Activated CD4-positive, alpha-beta T cell treated with anti-CD3 and anti-CD28 coated beads, Interleukin-2, amount 10 ng/mL, durations not matched to agents 7 days and 5 days (primary cell): ENCODE results near the gene ENPP7. TPM values are rescaled to one million over a fixed set of nuclear protein-coding genes. Genes with fewer than 3 reads are reported as not detected.
"Not testable (repeated sequence)": the region's sequence is repeated elsewhere in the genome, so short reads cannot be mapped to it uniquely, and the experiment has no call there.

Experiments used
- CTCF ChIA-PET: fragments of 350-600 bp; sonication (Branson Sonifier 250); formaldehyde crosslinking; loops from one replicate; lab custom pipeline; 2021; ENCODE audit warnings: antibody characterized with exemption; lab: Charles Lee
- POLR2A ChIA-PET: fragments of 350-600 bp; sonication (Branson Sonifier 250); formaldehyde crosslinking; loops from one replicate; lab custom pipeline; 2021; ENCODE audit warnings: antibody characterized with exemption; lab: Charles Lee
- DNase-seq: peaks from one replicate; pipeline ENCODE4 v3.0.0-alpha.2; 2020
- H3K27ac Mint-ChIP-seq: one replicate; pipeline ENCODE4 v1.8.0; 2021; ENCODE audit warnings: mild to moderate bottlenecking, moderate library complexity, mixed read lengths
- H3K27me3 Mint-ChIP-seq: one replicate; pipeline ENCODE4 v1.8.0; 2021; ENCODE audit warnings: mixed read lengths
- H3K36me3 Mint-ChIP-seq: one replicate; pipeline ENCODE4 v1.8.0; 2021; ENCODE audit warnings: low read depth, mixed read lengths
- H3K4me1 Mint-ChIP-seq: one replicate; pipeline ENCODE4 v1.8.0; 2021; ENCODE audit warnings: mixed read lengths
- H3K4me3 Mint-ChIP-seq: one replicate; pipeline ENCODE4 v1.8.0; 2021; ENCODE audit warnings: mild to moderate bottlenecking, moderate library complexity, mixed read lengths
- H3K9me3 Mint-ChIP-seq: one replicate; pipeline ENCODE4 v1.8.0; 2021; ENCODE audit warnings: mixed read lengths
- total RNA-seq, 2 experiments: library from RNA; stranded (reverse); gene quantifications; one replicate each; pipeline ENCODE4 v1.2.3, GENCODE V29; 2021

The ENPP7 gene
- total RNA-seq, 2 experiments from 2014 or later, result not detected

DNA sequence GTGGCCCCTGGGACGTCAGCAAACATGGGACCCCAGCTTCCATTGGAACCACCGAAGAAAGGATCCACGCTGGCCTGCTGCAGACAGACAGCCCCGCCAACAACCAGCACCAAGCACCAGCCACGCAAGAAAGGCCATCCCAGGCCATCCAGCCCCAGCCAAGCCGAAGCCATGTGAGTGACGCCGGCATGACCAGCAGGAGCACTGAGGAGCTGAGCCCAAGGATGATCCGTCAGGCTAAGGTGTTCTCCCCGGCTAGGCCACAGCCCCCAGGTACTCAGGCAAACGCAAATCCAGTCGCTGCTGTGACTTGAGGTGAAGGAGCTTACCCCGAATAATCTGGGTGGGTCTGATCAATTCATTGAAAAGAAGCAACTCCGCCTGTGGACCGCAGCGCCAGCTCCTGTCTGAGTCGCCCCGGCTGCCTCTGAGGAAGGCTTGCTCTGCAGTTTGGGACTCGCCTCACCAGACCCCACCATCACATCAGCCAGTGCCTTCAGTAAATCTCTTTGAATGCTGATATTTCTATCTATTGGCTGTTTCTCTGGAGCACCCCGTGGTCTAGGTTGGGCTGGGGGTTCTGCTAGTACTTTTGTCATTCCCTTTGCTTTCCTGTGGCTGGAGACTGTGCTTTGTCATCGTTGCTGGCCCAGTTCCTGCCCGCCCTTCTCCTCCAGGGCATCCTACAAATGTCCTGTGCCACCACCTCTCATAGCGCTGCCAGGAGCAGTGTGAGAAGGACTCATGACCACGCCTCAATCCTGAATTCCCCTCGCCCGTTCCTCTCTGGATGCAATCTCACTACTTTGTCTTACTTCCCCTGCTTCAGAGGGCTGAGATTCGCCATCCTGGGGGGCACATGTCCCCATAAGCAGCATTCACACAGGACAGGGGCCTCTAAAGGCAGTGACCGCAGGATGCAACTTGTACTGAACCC is 39.1 kb downstream of the ENPP7 start:
- ChIA-PET CTCF (interaction anchor here (0.6 kb wide), 1 partner anchor 222 kb away, joined by 4 read pairs; no protein-coding TSS in a partner anchor), POLR2A (no interaction called here)
- no peak for DNase-seq
- Mint-ChIP-seq H3K9me3 (no peaks in the 10 kb centered on the region), H3K4me3 (no peak overlapping the region), H3K27ac (no peak overlapping the region), H3K4me1 (no peaks in the 10 kb centered on the region), H3K27me3 (peaks cover 17% of the 10 kb centered on the region), H3K36me3 (no peaks in the 10 kb centered on the region)

DNA sequence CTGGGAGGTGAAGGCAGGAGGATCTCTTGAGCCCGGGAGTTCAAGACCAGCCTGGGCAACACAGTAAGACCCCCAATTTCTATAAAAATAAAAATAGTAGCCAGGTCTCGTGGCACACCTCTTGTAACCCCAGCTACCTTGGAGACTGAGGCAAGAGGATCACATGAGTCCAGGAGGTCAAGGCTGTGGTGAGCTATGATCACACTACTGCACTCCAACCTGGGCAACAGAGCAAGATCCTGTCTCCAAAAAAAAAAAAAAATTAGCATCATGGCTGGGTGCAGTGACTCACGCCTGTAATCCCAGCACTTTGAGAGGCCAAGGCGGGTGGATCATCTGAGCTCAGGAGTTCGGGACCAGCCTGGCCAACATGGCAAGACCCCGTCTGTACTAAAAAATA is 40.5 kb downstream of the ENPP7 start:
- POLR2A ChIA-PET, result no interaction called here
- Mint-ChIP-seq H3K27ac (no peak overlapping the region), H3K36me3 (no peaks in the 10 kb centered on the region), H3K9me3 (no peaks in the 10 kb centered on the region), H3K4me1 (no peaks in the 10 kb centered on the region), H3K4me3 (no peak overlapping the region), H3K27me3 (peaks cover 30% of the 10 kb centered on the region)
- CTCF ChIA-PET, result no interaction called here
- DNase-seq, result no peak

DNA sequence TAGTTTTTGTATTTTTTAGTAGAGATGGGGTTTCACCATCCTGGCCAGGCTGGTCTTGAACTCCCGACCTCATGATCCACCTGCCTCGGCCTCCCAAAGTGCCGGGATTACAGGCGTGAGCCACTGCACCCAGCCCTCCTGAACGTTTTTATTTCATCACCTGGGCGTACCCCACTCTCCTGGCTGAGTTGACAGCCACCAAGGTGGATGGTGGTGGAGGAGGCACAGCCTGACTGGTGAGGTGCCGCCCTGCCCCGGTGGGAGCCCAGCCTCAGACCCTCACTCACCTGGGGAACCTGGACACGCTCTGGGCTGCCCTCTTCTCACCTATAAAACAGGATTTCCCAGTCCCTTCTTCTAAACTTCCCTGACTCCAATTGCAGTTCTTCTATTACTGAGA is 42.0 kb downstream of the ENPP7 start:
- H3K4me3 Mint-ChIP-seq, H3K27ac Mint-ChIP-seq, H3K4me1 Mint-ChIP-seq, H3K9me3 Mint-ChIP-seq, CTCF ChIA-PET, POLR2A ChIA-PET, DNase-seq, H3K36me3 Mint-ChIP-seq: not testable (repeated sequence)
- peaks cover 42% of the 10 kb centered on the region for H3K27me3 Mint-ChIP-seq

DNA sequence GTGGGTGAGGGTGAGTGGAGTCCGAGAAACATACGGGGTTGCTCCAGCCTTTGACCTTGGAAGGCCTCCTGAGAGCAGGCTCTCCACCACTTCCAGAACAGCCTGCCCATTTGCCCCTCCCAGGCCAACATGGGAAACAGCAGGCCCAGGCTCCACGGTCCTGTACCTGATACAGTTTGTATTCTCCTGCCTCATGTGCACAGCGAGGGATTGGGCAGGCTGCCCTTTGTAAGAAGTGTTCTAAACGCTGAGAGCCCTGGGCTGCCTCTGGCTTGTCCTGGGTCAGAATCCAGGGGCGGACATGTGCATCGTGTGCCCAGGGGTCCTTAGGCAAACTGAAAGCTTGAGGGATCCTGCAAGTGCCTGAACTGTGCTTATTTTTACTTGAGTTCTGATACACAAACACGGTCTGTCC is 43.8 kb downstream of the ENPP7 start:
- peaks cover 53% of the 10 kb centered on the region for H3K27me3 Mint-ChIP-seq
- no peaks in the 10 kb centered on the region for H3K36me3 Mint-ChIP-seq
- CTCF ChIA-PET, result interaction anchor here (0.8 to 1.8 kb wide), 5 partner anchors 15 to 70 kb away, joined by 3 to 5 read pairs (median 4); no protein-coding TSS in a partner anchor

DNA sequence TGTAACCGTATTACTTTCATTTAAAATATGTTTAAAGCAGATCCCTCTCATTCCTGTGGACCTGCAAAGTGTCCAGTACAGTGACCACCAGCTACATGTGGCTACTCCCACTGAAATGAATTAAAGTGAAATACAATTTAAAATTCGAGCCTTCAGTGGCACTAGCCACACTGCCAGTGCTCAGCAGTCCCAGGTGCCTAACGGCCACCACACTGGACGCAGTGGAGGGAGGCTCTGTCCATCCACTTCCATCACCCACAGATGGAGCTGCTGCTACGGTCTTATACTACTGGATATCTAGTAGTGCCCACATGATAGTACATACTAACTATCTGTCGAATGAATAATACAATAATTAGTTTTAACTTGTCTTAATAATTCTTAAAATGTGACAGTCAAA is 44.9 kb downstream of the ENPP7 start:
- Mint-ChIP-seq H3K27ac (no peak overlapping the region), H3K9me3 (no peaks in the 10 kb centered on the region), H3K27me3 (peaks cover 57% of the 10 kb centered on the region), H3K4me3 (no peak overlapping the region), H3K36me3 (no peaks in the 10 kb centered on the region), H3K4me1 (peaks cover 20% of the 10 kb centered on the region)
- ChIA-PET POLR2A (no interaction called here), CTCF (interaction anchor here (1.6 to 2.4 kb wide), 3 partner anchors 14 to 69 kb away, joined by 3 to 6 read pairs (median 5); no protein-coding TSS in a partner anchor)
- no peak for DNase-seq

More for the DNA sequence above, 43.8 kb downstream of the ENPP7 start:
- no peak overlapping the region for H3K4me3 Mint-ChIP-seq
- H3K9me3 Mint-ChIP-seq, result no peaks in the 10 kb centered on the region
- no peak overlapping the region for H3K27ac Mint-ChIP-seq
- DNase-seq, result no peak
- H3K4me1 Mint-ChIP-seq, result peaks cover 17% of the 10 kb centered on the region
- POLR2A ChIA-PET, result no interaction called here

DNA sequence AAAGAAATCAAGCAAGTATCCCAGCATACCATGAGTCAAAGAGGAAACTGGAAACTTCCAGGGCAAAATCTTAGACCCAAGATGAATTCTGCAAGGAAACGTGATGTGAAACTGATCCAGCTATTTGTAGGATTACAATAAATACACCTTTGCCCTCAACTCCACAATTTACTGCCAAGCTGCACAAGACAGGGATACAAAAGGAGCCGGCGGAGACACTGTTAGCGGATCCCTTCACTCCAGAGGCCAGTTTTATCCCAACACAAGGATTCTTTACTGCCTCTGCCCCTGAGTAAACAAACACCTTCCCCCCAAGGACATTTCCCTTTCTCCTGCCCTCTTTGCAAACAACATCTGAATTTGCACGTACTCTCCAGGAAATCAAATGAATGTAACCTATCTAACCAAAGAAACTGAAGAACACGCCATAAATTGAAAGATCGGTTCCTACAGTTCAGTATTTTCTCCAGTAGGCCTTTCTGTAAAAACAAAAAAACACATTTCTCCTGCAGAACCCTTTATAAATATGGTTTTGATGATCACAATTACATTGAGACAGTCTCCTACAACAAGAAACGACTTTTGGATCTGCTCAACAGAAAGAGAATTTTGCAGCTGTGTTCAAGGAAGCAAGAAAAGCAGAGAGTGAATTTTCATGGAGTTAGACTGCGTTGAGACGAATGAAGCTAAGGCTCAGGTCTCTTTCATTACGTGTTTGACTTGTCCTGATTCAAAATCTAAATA is 45.8 kb downstream of the ENPP7 start:
- peak overlapping the region; percentile 71 for H3K4me3 Mint-ChIP-seq
- ChIA-PET POLR2A (no interaction called here), CTCF (interaction anchor here (0.9 to 2.4 kb wide), 2 partner anchors 30 to 64 kb away, joined by 5 to 6 read pairs; no protein-coding TSS in a partner anchor)
- no peaks in the 10 kb centered on the region for H3K9me3 Mint-ChIP-seq
- no peak overlapping the region for H3K27ac Mint-ChIP-seq
- DNase-seq, result no peak
- peaks cover 24% of the 10 kb centered on the region for H3K4me1 Mint-ChIP-seq
- peaks cover 61% of the 10 kb centered on the region for H3K27me3 Mint-ChIP-seq
- no peaks in the 10 kb centered on the region for H3K36me3 Mint-ChIP-seq

DNA sequence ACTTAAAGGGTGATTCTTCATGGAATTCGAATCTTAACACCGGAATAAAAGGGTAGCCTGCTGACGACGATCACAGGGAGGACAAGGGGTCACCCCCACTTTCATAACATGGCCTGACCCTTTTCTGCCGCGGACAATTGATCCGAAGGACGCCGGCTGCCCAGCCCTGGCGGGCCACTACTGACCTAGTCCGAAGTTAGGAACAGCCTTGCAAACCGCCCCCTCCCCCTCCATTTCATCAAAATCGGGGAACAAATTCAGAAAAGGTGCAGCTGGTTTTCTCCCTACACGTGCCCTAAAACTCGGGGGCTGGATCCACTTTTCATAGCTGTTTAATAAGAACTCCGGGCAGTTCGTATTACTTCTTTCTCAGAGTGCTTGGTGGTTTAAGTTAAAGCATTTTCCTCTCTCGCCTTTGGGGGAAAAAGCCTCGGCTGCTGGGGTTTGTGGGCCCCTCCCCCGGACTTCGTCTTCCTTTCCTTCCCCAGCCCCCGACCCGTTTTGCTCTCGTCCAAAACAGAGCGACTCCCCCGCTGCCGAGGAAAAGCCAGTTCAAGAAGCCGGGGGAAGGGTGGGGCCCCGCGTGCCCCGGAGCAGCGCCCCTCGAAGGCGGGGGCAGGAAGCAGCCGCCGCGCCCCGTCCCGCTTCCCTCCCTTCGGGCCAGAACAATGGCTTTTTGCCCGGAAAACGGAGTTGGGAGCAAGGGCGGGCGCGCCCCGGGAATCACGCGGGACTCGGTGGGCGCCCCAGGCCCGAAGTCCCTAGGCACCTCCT is 46.6 kb downstream of the ENPP7 start:
- Mint-ChIP-seq H3K9me3 (no peaks in the 10 kb centered on the region), H3K27me3 (peaks cover 61% of the 10 kb centered on the region), H3K36me3 (no peaks in the 10 kb centered on the region), H3K4me3 (peak overlapping the region; percentile 71), H3K4me1 (peaks cover 27% of the 10 kb centered on the region), H3K27ac (no peak overlapping the region)
- DNase-seq, result peak; percentile 42
- CTCF ChIA-PET, result interaction anchor here (0.9 to 2.4 kb wide), 2 partner anchors 31 to 63 kb away, joined by 5 to 6 read pairs; no protein-coding TSS in a partner anchor
- POLR2A ChIA-PET, result no interaction called here

DNA sequence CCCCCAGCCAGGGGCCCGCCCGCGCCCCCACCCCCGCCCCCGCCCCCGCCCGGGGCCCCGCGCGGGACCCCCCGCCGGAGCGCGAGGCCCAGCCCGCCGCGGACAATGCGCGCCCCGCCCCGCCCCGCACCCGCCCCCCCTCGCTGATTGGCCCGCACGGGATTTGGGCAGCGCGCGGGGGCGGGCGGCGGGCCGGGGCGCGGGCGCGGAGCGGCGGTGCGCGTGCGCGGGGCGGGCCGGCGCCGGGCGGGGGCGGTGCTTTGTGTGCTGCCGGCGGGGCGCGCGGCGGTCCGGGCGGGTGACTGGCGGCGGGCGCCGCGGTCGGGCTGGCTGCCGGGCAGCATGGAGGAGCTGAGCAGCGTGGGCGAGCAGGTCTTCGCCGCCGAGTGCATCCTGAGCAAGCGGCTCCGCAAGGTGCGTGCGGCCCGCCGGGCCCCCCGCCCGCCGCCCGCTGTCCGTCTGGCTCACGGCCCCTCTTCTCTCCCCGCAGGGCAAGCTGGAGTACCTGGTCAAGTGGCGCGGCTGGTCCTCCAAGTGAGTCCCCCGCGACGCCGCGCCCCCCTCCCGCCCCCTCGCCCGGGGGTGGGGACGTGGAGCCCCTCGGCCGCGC is 47.3 kb downstream of the ENPP7 start, which contains the start of gene CBX2:
TSS of gene CBX2 (plus strand) at position 255 of the 610 bp plus-strand sequence. CDS start at position 343, 88 bp downstream.
- CTCF ChIA-PET, result interaction anchor here (0.6 kb wide), 2 partner anchors 38 to 316 kb away, joined by 3 to 7 read pairs; no protein-coding TSS in a partner anchor
- POLR2A ChIA-PET, result no interaction called here

DNA sequence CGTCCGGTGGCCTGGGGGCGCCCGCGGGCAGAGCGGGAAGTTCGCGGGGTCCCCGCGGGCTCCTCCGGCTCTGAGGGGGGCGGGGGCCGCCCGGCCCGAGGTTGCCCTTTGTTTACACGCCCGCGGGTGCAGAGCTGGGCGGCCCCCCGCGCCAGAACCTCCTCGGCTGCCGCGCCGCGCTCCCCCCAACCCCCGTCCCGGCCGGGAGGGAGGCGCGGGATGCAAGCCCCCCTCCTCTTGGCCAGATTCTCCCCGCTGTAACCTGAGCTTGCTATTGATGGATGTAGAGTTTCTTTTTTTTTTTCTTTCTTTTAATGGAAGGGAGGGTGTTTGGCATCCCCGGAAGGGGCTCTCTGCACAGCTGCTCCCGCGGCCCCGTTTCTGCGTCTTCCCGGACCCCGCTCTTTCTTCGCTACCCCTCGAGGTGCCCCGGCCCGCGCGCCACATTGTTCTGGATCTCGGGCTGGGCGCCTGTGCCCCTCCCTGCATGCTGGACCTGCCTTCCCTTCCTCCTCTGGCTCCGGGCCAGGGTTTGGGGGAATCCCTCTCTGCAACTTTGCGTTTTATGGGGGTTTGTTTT is 47.9 kb downstream of the ENPP7 start:
- Mint-ChIP-seq H3K36me3 (no peaks in the 10 kb centered on the region), H3K9me3 (no peaks in the 10 kb centered on the region), H3K27me3 (peaks cover 66% of the 10 kb centered on the region), H3K27ac (peak overlapping the region; percentile 76), H3K4me1 (peaks cover 32% of the 10 kb centered on the region), H3K4me3 (peak overlapping the region; percentile 82)
- POLR2A ChIA-PET, result no interaction called here
- CTCF ChIA-PET, result interaction anchor here (0.6 to 0.9 kb wide), 4 partner anchors 35 to 1137 kb away, joined by 3 to 7 read pairs (median 4); no protein-coding TSS in a partner anchor
- DNase-seq, result no peak

More for the DNA sequence above, 47.3 kb downstream of the ENPP7 start, which contains the start of gene CBX2:
- peak within 1 kb of the TSS; percentile 82 for H3K4me3 Mint-ChIP-seq
- no peaks in the 10 kb centered on the region for H3K9me3 Mint-ChIP-seq
- peaks cover 32% of the 10 kb centered on the region for H3K4me1 Mint-ChIP-seq
- peak; percentile 79 for DNase-seq
- peaks cover 66% of the 10 kb centered on the region for H3K27me3 Mint-ChIP-seq
- peak within 1 kb of the TSS; percentile 76 for H3K27ac Mint-ChIP-seq
- no peaks in the 10 kb centered on the region for H3K36me3 Mint-ChIP-seq

DNA sequence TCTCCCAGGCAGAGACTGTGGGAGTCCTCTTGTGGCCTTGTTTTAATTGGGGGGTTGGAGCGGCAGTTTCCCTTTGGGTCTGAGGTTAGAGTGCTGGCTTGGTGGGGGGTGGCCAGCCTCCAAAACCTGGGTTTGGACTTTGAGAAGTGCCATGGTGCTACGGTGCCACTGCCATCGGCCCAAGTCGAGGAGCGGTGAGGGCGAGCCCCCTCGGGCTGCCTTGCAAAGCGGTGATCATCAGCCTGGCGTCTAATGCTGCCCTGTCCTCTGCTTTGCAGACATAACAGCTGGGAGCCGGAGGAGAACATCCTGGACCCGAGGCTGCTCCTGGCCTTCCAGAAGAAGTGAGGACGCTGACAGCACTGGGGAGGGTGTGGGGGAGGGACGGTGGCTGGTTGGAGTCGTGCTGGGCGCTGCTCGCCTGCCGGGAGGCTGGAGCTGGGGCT is 48.4 kb downstream of the ENPP7 start:
- no peak overlapping the region for H3K27ac Mint-ChIP-seq

DNA sequence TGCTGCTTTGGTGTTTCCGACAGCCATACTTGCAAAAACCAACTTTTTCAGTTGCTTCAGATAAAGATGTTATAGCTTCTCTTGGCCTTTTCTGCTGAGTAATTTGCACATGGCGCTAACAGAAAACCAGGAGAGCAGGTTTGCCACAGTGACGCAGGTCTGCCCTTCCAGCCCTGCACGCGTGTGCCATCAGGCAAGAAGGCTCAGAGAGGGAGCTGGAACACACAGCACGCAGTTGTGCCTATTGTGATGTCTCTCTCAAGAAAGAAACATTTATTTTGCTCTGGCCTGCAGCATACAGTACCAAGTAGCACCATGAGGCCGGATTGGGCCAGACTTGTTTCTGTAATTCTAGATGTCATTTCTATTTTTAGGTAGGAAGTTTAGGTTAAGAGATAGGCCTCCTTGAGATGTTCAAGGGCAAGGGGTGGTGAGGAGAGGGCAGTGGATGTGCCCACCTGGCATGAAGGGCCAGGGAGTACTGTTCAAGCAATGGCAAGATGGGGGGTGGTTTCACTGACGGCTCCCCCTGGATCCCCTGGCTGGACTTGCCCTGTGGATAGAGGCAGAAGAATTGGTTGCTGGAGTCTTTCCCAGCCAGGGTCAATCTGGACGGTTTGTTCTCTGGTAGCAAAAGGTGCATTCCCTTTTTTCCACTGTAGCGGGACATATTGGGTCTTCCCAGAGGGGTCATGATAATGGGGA is 49.1 kb downstream of the ENPP7 start:
- no peak for DNase-seq
- peaks cover 32% of the 10 kb centered on the region for H3K4me1 Mint-ChIP-seq
- peak overlapping the region; percentile 82 for H3K4me3 Mint-ChIP-seq
- CTCF ChIA-PET, result interaction anchor here (1.3 to 1.4 kb wide), 2 partner anchors 10 to 27 kb away, joined by 3 read pairs; no protein-coding TSS in a partner anchor
- POLR2A ChIA-PET, result no interaction called here
- no peaks in the 10 kb centered on the region for H3K36me3 Mint-ChIP-seq
- H3K27ac Mint-ChIP-seq, result no peak overlapping the region
- H3K27me3 Mint-ChIP-seq, result peaks cover 54% of the 10 kb centered on the region
- no peaks in the 10 kb centered on the region for H3K9me3 Mint-ChIP-seq

More for the DNA sequence above, 48.4 kb downstream of the ENPP7 start:
- CTCF ChIA-PET, result interaction anchor here (0.6 to 1.4 kb wide), 3 partner anchors 27 to 1138 kb away, joined by 3 to 5 read pairs (median 3); no protein-coding TSS in a partner anchor
- Mint-ChIP-seq H3K4me1 (peaks cover 32% of the 10 kb centered on the region), H3K4me3 (peak overlapping the region; percentile 82), H3K36me3 (no peaks in the 10 kb centered on the region), H3K27me3 (peaks cover 61% of the 10 kb centered on the region), H3K9me3 (no peaks in the 10 kb centered on the region)
- DNase-seq, result no peak
- POLR2A ChIA-PET, result no interaction called here
